ACC112 (cell line): ENCODE measurements around the gene TTC3.

Experiments used
- H2AFZ ChIP-seq: fragments of 200-600 bp; sonication (generic); one replicate; pipeline ENCODE4 v1.6.0; 2017; ENCODE audit warnings: antibody characterized with exemption, low read length; ENCODE audit not compliant: unreplicated experiment
- H3K27ac ChIP-seq: fragments of 200-600 bp; sonication (generic); 2 replicates; pipeline ENCODE4 v1.5.1; 2014; ENCODE audit warnings: low read depth, mild to moderate bottlenecking, antibody characterized with exemption, low read length, moderate library complexity
- H3K27me3 ChIP-seq: fragments of 200-600 bp; sonication (generic); 2 replicates; pipeline ENCODE4 v1.6.1; 2014; ENCODE audit warnings: mild to moderate bottlenecking, antibody characterized with exemption, low read length, moderate library complexity, mixed read lengths; ENCODE audit not compliant: insufficient read depth
- H3K36me3 ChIP-seq: fragments of 200-600 bp; sonication (generic); 2 replicates; pipeline ENCODE4 v1.6.1; 2016; ENCODE audit warnings: mild to moderate bottlenecking, antibody characterized with exemption, low read length, moderate library complexity, mixed read lengths; ENCODE audit not compliant: insufficient read depth
- H3K4me1 ChIP-seq: fragments of 200-600 bp; sonication (generic); one replicate; pipeline ENCODE4 v1.6.1; 2016; ENCODE audit warnings: low read length, mixed read lengths; ENCODE audit not compliant: insufficient read depth, unreplicated experiment, control insufficient read depth
- H3K4me3 ChIP-seq: fragments of 200-600 bp; sonication (generic); 2 replicates; pipeline ENCODE4 v1.5.1; 2014; ENCODE audit warnings: mild to moderate bottlenecking, low read depth, low read length
- H3K79me2 ChIP-seq: fragments of 200-600 bp; sonication (generic); one replicate; pipeline ENCODE4 v1.6.0; 2016; ENCODE audit warnings: low read length; ENCODE audit not compliant: control insufficient read depth, unreplicated experiment, insufficient read depth

The TTC3 gene

DNA sequence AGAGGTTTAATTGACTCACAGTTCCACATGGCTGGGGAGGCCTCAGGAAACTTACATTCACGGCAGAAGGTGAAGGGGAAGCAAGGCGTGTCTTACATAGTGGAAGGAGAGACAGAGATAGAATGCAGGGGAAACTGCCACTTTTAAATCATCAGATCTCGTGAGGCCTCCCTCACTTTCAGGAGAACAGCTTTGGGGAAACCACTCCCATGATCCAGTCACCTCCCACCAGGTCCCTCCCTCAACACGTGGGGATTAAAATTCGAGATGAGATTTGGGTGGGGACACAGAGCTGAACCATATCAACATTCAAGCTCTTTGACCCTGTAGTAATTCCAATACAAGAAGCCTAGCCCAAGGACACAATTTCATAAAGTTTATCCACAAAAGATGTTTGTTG, 13.9 kb upstream of the TTC3 start:
- Histone ChIP-seq H3K4me3 (no peak overlapping the region), H3K4me1 (peaks cover 29% of the 10 kb centered on the region), H3K27me3 (no peaks in the 10 kb centered on the region), H3K79me2 (no peaks in the 10 kb centered on the region), H3K36me3 (no peaks in the 10 kb centered on the region), H2AFZ (no peak overlapping the region), H3K27ac (no peak overlapping the region)

DNA sequence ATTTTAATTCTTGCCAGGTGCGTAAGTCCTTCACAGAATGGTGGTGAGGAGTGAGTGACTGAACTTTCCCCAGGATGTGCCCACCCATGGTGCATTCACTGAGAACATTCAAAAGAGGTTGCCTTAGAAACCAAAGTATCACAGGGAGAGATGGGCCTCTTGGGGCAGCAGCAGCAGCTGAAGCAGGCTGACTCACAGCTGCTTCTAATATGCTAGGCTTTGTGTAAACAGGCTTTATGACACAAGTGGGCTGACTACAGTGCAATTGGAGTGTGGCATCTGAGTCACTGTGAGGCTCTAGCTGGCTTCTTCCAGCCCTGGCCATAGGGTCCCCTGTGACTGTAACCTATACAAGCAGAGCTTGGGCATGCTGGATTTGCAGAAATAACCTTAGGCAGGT, 12.8 kb upstream of the TTC3 start:
- peaks cover 4% of the 10 kb centered on the region; the same call in 1 of the 2 replicates for H3K36me3 ChIP-seq
- peaks cover 29% of the 10 kb centered on the region for H3K4me1 ChIP-seq
- H3K4me3 ChIP-seq = no peak overlapping the region
- H3K27ac ChIP-seq = peak overlapping the region; percentile 83
- H3K27me3 ChIP-seq = no peaks in the 10 kb centered on the region
- H2AFZ ChIP-seq = no peak overlapping the region
- H3K79me2 ChIP-seq = no peaks in the 10 kb centered on the region

DNA sequence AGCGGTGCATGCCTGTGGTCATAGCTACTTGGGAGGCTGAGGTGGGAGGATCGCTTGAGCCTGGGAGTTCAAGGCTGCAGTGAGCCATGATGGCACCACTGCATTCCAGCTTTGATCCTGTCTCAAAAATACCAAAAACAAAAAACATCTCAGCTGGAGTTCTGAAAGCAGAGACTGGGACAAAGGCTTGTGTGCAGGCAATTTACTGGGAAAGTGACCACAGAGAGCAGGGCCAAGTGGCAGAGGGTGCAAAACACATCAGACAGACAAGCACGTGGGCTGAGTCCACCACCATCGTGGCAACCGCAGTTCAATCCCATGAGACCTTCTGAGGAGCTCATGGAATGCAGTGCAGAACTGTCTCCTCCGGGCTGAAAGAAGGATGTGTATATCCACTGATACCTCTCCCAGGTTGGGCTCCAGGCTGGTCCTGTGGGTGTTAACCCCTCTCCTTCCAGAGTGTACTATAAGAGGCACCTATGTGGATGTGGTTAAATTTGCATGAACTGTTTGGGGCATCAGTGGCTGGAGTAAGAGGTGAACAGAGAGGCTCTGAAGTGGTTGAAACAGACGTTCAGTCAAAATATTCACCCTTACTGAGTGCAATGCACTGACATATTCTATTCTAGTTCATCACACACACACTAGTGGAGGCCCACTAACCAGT, 11.0 kb upstream of the TTC3 start:
- Histone ChIP-seq H2AFZ (no peak overlapping the region), H3K4me1 (peaks cover 29% of the 10 kb centered on the region), H3K4me3 (no peak overlapping the region), H3K27me3 (no peaks in the 10 kb centered on the region), H3K36me3 (peaks cover 9% of the 10 kb centered on the region), H3K27ac (peak overlapping the region; percentile 83), H3K79me2 (no peaks in the 10 kb centered on the region)

DNA sequence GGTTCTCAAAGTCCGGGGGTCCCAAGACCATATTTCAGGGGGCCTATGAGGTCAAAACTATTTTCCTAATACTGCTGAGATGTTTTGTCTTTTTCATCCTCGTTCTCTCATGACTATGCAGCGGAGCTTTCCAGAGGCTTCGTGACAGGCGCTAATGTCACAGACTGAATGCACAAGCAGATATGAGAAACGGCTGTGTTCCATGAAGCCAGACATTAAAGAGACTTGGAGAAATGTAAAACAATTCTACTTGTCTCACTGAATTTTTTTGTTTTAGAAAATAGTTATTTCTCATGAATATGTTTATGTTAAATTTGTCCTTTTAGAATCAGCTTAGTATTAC, 10.5 kb upstream of the TTC3 start:
- no peaks in the 10 kb centered on the region for H3K79me2 ChIP-seq
- no peaks in the 10 kb centered on the region for H3K27me3 ChIP-seq
- no peak overlapping the region for H2AFZ ChIP-seq
- peaks cover 9% of the 10 kb centered on the region for H3K36me3 ChIP-seq
- H3K27ac ChIP-seq = peak overlapping the region; percentile 83; the same call in 1 of the 2 replicates
- peaks cover 29% of the 10 kb centered on the region for H3K4me1 ChIP-seq
- H3K4me3 ChIP-seq = no peak overlapping the region

DNA sequence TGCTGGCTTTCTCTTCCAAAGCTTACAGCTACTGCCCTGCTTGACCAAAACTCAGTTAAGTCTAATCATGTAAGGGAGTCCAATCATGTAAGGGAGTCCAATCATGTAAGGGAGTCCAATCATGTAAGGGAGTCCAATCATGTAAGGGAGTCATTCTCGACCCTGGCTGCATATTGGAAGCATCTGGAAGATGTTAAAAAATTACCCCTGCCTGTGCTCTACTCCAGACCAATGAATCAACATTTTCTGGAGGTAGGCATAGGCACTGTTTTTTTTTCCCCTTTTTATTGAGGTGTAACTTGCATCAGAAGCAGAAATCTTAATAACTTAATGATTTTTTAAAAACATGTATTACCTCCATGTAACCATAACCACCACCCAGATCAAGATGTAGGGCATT, 9.6 kb upstream of the TTC3 start:
- H3K4me1 ChIP-seq = peaks cover 29% of the 10 kb centered on the region
- no peaks in the 10 kb centered on the region for H3K79me2 ChIP-seq
- H3K36me3 ChIP-seq = peaks cover 12% of the 10 kb centered on the region
- no peak overlapping the region for H3K27ac ChIP-seq
- H2AFZ ChIP-seq = no peak overlapping the region
- H3K4me3 ChIP-seq = no peak overlapping the region
- H3K27me3 ChIP-seq = no peaks in the 10 kb centered on the region

DNA sequence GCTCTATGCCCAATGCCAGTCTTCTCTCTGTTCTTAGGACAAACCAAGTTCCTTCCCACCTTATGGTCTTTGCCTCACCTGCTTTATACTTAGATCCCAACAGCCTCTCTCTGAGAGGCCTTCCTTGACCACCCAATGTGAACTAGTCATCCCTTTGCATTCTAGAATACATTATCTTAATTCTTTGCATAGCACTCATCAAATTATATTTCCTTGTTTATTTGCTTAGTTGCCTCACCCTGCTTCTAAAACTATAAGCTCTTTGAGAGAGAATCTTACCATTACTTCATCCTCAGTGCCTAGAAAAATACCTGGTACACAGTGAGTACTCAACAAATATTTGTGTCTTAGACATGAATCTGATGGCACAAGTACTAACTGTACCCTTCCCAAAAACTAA, 8.2 kb upstream of the TTC3 start:
- Histone ChIP-seq H3K4me3 (no peak overlapping the region), H3K27me3 (no peaks in the 10 kb centered on the region), H3K4me1 (peaks cover 27% of the 10 kb centered on the region), H3K36me3 (peaks cover 17% of the 10 kb centered on the region), H3K27ac (no peak overlapping the region), H2AFZ (no peak overlapping the region), H3K79me2 (no peaks in the 10 kb centered on the region)

DNA sequence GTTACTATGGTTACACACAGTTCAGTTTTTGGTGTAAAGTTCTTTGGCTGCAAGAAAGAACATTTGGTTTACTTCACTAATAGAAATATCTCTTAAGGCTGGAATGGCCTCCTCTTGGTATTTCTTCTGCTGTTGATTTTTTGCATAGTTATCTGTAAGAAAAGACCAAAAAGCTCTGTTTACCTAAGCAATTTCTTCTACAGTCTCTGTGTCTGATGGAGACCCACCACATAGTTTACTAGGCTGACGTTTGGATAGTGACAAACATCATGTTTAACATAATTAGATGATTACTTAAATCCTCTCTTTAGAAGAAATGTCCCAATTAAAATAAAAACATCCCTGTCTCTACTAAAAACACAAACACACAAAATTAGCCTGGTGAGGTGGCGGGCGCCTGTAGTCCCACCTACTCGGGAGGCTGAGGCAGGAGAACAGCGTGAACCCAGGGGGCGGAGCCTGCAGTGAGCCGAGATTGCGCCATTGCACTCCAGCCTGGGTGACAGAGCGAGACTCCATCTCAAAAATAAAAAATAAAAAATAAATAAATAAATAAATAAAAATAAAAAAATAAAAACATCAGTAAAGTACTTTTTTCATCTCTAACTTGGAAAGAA, 7.4 kb upstream of the TTC3 start:
- H3K27me3 ChIP-seq = no peaks in the 10 kb centered on the region
- no peak overlapping the region for H3K27ac ChIP-seq
- H2AFZ ChIP-seq = no peak overlapping the region
- peaks cover 20% of the 10 kb centered on the region for H3K4me1 ChIP-seq
- peaks cover 17% of the 10 kb centered on the region for H3K36me3 ChIP-seq
- H3K79me2 ChIP-seq = no peaks in the 10 kb centered on the region
- H3K4me3 ChIP-seq = no peak overlapping the region

DNA sequence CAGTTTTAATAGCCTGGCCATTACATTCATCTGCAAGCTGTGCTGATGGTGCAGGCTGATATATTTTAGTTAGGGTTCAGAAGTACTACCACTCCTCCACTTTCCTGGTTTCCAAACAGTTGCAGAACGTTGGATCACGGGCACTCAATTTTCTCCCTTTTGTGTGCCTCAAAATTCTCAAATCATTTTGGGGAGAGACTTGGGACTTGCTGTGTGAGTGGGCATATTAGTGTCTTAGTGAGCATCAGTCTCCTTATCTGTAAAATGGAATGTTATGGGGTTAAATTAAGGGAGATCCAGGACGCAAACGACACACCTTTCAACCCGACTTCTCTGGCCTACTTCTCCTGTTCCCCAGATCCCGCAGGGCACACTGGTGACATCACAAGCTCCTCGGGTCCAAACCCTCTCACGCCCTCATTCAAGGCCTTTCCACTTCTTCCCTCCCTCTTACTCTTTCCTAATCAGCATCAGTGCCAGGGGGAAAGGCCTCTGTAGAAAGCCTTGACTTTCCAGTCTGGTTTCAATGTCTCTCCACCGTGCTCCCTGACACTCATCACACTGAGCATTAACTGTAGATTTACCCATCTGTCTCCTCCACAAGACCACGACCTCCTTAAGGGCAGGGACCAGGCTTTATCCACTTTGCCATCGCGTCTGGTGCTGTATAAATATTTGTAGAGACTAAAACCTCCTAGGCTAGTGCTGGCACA, 1.3 kb upstream of the TTC3 start:
- peak overlapping the region; percentile 99 for H3K4me3 ChIP-seq
- no peaks in the 10 kb centered on the region for H3K27me3 ChIP-seq
- H3K4me1 ChIP-seq = peaks cover 14% of the 10 kb centered on the region
- H2AFZ ChIP-seq = peak overlapping the region; percentile 40
- peaks cover 8% of the 10 kb centered on the region; the same call in 1 of the 2 replicates for H3K36me3 ChIP-seq
- peak overlapping the region; percentile 92 for H3K27ac ChIP-seq
- H3K79me2 ChIP-seq = peaks cover 43% of the 10 kb centered on the region

DNA sequence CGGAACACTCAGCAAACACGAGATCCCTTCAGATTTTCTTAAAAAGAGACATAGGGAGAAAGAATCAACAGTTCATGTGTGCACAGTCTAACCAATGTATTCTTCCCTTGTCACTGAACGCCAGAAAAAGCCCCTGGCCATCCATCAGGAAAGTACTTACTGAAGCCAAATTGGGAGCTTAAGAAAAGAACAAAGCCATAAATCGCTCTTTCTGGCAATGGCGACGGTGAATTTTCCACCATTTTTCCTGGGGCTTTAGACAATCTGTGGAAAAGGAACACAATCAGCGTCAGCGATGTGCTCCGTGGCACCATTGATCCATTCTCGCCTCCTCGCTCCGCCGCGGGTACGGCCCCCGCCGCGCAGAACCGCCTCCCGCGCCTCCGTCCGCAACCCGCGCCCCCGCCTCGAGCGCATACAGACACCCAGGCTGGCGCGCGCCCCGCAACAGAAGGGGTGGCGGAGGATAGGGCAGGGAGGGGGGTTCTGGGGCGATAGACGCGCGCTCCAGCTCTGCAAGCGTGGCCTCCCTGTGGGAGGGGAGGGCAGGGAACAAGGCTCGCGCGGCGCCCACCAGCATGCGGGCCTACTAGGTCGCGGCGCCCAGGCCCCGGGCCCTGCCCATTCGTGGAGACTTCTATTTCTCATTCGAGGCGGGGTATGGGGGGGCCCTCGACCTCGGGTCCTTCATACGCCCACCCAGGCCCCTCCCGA, 623 bp upstream of the TTC3 start:
- no peaks in the 10 kb centered on the region for H3K27me3 ChIP-seq
- peaks cover 14% of the 10 kb centered on the region for H3K4me1 ChIP-seq
- H2AFZ ChIP-seq = peak overlapping the region; percentile 40
- H3K36me3 ChIP-seq = peaks cover 8% of the 10 kb centered on the region; the same call in 1 of the 2 replicates
- H3K27ac ChIP-seq = peak overlapping the region; percentile 92
- peak overlapping the region; percentile 99 for H3K4me3 ChIP-seq
- H3K79me2 ChIP-seq = peaks cover 47% of the 10 kb centered on the region

DNA sequence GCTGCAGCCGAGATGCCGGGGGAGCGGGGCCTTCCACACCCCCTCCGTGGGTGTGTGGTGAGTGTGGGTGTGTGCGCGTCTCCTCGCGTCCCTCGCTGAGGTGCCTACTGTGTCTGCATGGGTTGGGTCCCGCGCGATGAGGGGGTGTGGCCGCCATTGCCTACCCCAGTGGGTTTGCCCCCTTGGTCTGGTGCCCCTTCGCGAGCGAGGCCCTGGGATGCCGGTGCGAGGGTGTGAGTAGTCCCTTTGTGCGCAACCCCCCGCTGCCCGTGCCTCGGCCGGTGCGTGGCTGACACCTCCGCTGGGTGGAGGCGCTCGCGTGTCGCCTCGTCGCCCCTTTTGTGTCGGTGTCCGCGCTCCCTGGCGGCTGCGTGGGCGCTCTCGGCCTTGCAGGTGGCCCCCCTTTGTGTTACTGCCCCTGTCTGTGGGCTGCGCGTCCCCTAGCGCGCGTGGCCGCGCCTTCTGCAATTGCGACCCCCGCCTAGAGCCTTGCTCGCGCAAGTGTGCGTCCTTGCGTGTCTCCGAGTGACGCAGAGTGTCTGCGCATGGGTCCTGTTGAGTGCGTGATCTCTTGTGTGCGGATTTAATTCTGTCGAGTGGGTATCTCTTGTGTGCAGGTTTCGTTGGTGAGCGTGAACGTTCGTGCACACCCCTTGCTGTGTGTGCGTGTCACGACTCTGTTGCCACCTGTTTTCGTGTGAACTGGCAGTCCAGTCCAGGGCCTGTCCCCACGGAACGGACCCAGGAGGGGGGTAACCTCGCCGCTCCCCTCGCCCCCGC, 553 bp downstream of the TTC3 start:
- H3K4me1 ChIP-seq = peaks cover 14% of the 10 kb centered on the region

More for the DNA sequence above, 553 bp downstream of the TTC3 start:
- H2AFZ ChIP-seq = peak overlapping the region; percentile 68
- H3K79me2 ChIP-seq = peaks cover 56% of the 10 kb centered on the region
- H3K27me3 ChIP-seq = no peaks in the 10 kb centered on the region
- peaks cover 3% of the 10 kb centered on the region; the same call in 1 of the 2 replicates for H3K36me3 ChIP-seq
- H3K27ac ChIP-seq = peak overlapping the region; percentile 64; the same call in 1 of the 2 replicates
- H3K4me3 ChIP-seq = peak overlapping the region; percentile 99
